H1 (cell line): ENCODE data around the gene LMX1A. TPM values are rescaled to one million over a fixed set of nuclear protein-coding genes. Genes with fewer than 3 reads are reported as not detected.

Experiments
- CHD7 ChIP-seq: fragments of 300-600 bp; sonication (generic); IDR thresholded peaks from 2 replicates; pipeline ENCODE4 v1.7.1; 2012; ENCODE audit warnings: low read length, moderate library complexity, mild to moderate bottlenecking, inconsistent platforms; ENCODE audit not compliant: insufficient replicate concordance
- polyA plus RNA-seq, 7 experiments: library from polyadenylated mRNA; depleted of rRNA in 3 of 7; stranded (reverse) in 5 of 7; unstranded in 2 of 7; fragments of >200 nt in 5 of 7; fragments of 200-250 nt in 2 of 7; gene quantifications; 1 replicate in 5 of 7; 2 replicates in 1 of 7; 4 replicates in 1 of 7; pipeline versions ENCODE4 v1.2.1 to v1.2.3, GENCODE V29; 2011 to 2013; ENCODE audit warnings: missing spikeins in 2 of 7, mixed read lengths in 2 of 7
- total RNA-seq: library from RNA; stranded (reverse); fragmentation: NEBNext Ultra II Directional; extraction: Animal tissue kit (Norgen Biotek cat#: 25700); gene quantifications from 2 replicates; pipeline ENCODE4 v1.2.1, GENCODE V29; 2021

Gene LMX1A
- total and polyA plus RNA-seq, 2 of the 8 experiments (the other 6 are each of a cell fraction or from before 2014, with no cell fraction given), result not detected

- no peak for TF ChIP-seq CHD7
These were observed 133.9 kb downstream of the LMX1A start (continued) for GRCh38 chr1:165222580-165222979.
